Activated CD8-positive, alpha-beta memory T cell treated with anti-CD3 and anti-CD28 coated beads for 4 hours (primary cell): Measurements from ENCODE around the gene RALGPS1.

Experiments used
- DNase-seq, 2 donors: peaks; one replicate each; pipeline ENCODE4 v3.0.0-alpha.2; 2020; ENCODE audit warnings: low read depth in 2 of 2

RALGPS1 gene

GRCh38 chr9:126906091-126906490, 8.5 kb upstream of the RALGPS1 start:
- DNase-seq: no peak

- no peak for DNase-seq
These were observed 7.5 kb upstream of the RALGPS1 start for GRCh38 chr9:126907058-126907457.

GRCh38 chr9:126915281-126915816, 767 bp downstream of the RALGPS1 start:
- peak in 1 of 2 donors; percentile 7 for DNase-seq

GRCh38 chr9:126915846-126916543, 1.4 kb downstream of the RALGPS1 start:
- DNase-seq: no peak

GRCh38 chr9:126916909-126917308, 2.3 kb downstream of the RALGPS1 start:
- no peak for DNase-seq

- no peak for DNase-seq
These were observed 4.6 kb downstream of the RALGPS1 start for GRCh38 chr9:126919193-126919592.

GRCh38 chr9:126925876-126926275, 11.3 kb downstream of the RALGPS1 start:
- no peak for DNase-seq

GRCh38 chr9:126926364-126926763, 11.8 kb downstream of the RALGPS1 start:
- no peak for DNase-seq

GRCh38 chr9:126927419-126927818, 12.8 kb downstream of the RALGPS1 start:
- no peak for DNase-seq

- no peak for DNase-seq
These were observed 18.3 kb downstream of the RALGPS1 start for GRCh38 chr9:126932871-126933321.

GRCh38 chr9:126933334-126933980, 18.9 kb downstream of the RALGPS1 start:
- DNase-seq: no peak

GRCh38 chr9:126934441-126934840, 19.9 kb downstream of the RALGPS1 start:
- DNase-seq: no peak

GRCh38 chr9:126935630-126936029, 21.0 kb downstream of the RALGPS1 start:
- no peak for DNase-seq

- no peak for DNase-seq
These were observed 22.9 kb downstream of the RALGPS1 start for GRCh38 chr9:126937444-126937843.

GRCh38 chr9:126938327-126938726, 23.7 kb downstream of the RALGPS1 start:
- no peak for DNase-seq

- DNase-seq: no peak
These were observed 25.2 kb downstream of the RALGPS1 start for GRCh38 chr9:126939821-126940221.

GRCh38 chr9:126942399-126942798, 27.8 kb downstream of the RALGPS1 start:
- no peak for DNase-seq

GRCh38 chr9:126945682-126946081, 31.1 kb downstream of the RALGPS1 start:
- DNase-seq: no peak

- DNase-seq: no peak
These were observed 32.9 kb downstream of the RALGPS1 start for GRCh38 chr9:126947529-126947928.

GRCh38 chr9:126952205-126952977, 37.8 kb downstream of the RALGPS1 start:
- DNase-seq: no peak

- DNase-seq: no peak
These were observed 38.6 kb downstream of the RALGPS1 start for GRCh38 chr9:126953041-126953809.

GRCh38 chr9:126955811-126956210, 41.2 kb downstream of the RALGPS1 start:
- no peak for DNase-seq
